NOMO-1 (cell line): Measurements from ENCODE around the gene UBE2K.
"Not testable (repeated sequence)": the region's sequence is repeated elsewhere in the genome, so short reads cannot be mapped to it uniquely, and the experiment has no call there.

Experiments used
- DNase-seq, 2 experiments: peaks; one replicate each; lab custom pipeline; 2025; ENCODE audit not compliant: unreplicated experiment in 2 of 2; lab: John Stamatoyannopoulos, UW

The UBE2K gene

GRCh38 chr4:39792128-39792527 lies 94.2 kb downstream of the UBE2K start:
- DNase-seq: no peak

- DNase-seq: no peak
Observed at GRCh38 chr4:39792529-39792928, 94.6 kb downstream of the UBE2K start.

DNA sequence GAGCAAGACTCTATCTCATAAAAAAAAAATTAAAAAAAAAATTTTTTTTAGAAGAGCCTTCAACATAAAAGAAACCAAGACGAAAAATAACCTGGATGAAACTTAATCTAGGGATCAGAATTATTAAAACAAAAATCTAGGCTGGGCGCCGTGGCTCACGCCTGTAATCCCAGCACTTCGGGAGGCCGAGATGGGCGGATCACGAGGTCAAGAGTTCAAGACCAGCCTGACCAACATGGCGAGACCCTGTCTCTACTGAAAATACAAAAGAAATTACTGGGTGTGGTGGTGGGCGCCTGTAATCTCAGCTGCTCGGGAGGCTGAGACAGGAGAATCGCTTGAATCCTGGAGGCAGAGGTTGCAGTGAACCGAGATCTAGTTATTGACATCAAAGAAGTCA lies 95.0 kb downstream of the UBE2K start:
- not testable (repeated sequence) for DNase-seq

DNA sequence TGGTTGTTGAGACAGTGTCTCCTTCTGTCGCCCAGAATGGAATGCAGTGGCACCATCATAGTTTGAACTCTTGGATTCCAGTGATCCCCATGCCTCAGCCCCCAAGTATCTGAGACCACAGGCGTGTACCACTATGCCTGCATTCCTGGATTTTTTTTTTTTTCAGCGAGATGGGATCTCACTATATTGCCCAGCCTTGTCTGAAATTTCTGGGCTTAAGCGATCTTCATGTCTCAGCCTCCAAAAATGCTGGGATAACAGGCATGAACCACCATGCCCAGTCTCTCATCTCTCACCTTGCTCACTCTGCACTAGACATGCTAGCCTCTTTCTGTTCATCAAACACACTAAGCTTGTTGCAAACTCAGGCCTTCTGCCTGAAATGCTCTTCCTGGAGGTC lies 104.1 kb downstream of the UBE2K start:
- no peak for DNase-seq

DNA sequence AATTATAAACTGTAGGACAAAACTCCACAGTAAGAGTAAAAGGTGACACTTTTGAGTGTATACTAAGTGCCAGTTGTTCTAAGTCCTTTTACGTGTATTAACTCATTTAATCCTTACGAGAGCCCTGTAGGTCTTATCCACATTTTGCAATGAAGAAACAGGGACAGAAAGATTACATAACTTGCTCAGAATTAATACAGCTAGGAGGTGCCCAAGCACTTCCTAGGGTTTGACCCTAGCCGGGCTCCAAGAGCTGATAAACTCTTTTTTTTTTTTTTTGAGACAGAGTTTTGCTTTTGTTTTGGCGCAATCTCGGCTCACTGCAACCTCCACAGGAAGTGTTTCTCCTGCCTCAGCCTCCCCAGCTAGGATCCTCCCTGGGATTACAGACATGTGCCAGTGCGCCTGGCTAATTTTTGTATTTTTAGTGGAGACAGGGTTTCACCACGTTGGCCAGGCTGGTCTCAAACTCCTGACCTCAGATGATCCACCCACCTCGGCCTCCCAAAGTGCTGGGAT lies 110.4 kb downstream of the UBE2K start:
- DNase-seq: peak; percentile 31 to 48

GRCh38 chr4:39812500-39812899 lies 114.6 kb downstream of the UBE2K start:
- DNase-seq: no peak

DNA sequence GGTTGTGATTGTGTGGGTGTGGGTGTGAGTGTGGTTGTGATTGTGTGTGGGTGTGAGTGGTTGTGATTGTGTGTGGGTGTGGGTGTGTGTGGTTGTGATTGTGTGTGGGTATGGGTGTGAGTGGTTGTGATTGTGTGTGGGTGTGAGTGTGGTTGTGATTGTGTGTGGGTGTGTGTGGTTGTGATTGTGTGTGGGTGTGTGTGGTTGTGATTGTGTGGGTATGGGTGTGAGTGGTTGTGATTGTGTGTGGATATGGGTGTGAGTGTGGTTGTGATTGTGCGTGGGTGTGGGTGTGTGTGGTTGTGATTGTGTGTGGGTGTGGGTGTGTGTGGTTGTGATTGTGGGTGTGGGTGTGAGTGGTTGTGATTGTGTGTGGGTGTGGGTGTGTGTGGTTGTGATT lies 115.1 kb downstream of the UBE2K start:
- DNase-seq: not testable (repeated sequence)

DNA sequence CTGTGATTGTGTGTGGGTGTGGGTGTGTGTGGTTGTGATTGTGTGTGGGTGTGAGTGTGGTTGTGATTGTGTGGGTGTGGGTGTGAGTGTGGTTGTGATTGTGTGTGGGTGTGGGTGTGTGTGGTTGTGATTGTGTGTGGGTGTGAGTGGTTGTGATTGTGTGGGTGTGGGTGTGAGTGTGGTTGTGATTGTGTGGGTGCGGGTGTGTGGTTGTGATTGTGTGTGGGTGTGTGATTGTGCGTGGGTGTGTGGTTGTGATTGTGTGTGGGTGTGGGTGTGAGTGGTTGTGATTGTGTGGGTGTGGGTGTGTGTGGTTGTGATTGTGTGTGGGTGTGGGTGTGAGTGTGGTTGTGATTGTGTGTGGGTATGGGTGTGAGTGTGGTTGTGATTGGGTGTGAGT lies 115.8 kb downstream of the UBE2K start:
- DNase-seq: not testable (repeated sequence)

GRCh38 chr4:39814403-39815185 lies 116.7 kb downstream of the UBE2K start:
- DNase-seq: no peak

GRCh38 chr4:39818646-39819045 lies 120.7 kb downstream of the UBE2K start:
- no peak for DNase-seq

GRCh38 chr4:39820186-39820585 lies 122.2 kb downstream of the UBE2K start:
- no peak for DNase-seq

- DNase-seq: no peak
Observed at GRCh38 chr4:39821951-39822350, 124.0 kb downstream of the UBE2K start.

GRCh38 chr4:39822662-39823061 lies 124.7 kb downstream of the UBE2K start:
- DNase-seq: no peak

GRCh38 chr4:39823191-39823590 lies 125.3 kb downstream of the UBE2K start:
- DNase-seq: no peak

- DNase-seq: peak; percentile 69 to 89
Observed at GRCh38 chr4:39825090-39825489, 127.2 kb downstream of the UBE2K start.

GRCh38 chr4:39825741-39826231 lies 127.8 kb downstream of the UBE2K start:
- DNase-seq: no peak
